HG03045 (cell line): ENCODE measurements around the gene ANO1.

Source experiments
- ATAC-seq: cut with Tn5 transposase; IDR thresholded peaks from one replicate; pipeline ENCODE4 v1.9.1; 2021; ENCODE audit warnings: mild to moderate bottlenecking, moderate library complexity; ENCODE audit not compliant: unreplicated experiment

Gene ANO1

GRCh38 chr11:70233034-70233433, 154.9 kb downstream of the ANO1 start:
- ATAC-seq, result no peak

GRCh38 chr11:70233511-70233934, 155.4 kb downstream of the ANO1 start:
- no peak for ATAC-seq

DNA sequence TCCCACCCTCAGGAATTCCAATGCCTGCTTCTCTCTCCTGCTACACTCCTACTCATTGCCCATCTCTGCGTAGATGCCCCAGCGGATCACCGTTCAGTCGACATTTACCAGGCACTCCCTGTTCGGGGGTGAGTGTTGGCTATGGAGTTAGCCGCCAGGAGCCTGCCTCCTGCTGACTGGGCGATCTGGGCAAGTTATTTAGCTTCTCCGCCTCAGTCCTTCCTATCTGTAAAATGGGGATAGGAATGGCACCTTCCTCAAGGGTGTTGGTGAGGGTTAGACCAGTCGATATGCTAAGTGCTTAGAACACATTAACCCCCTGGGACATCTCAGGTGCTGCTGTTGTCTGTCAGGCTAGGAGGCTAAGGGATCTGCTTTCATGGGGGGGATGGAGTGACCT, 155.8 kb downstream of the ANO1 start:
- ATAC-seq, result no peak
